ENCODE data around the gene CFAP46. TPM values are rescaled to one million over a fixed set of nuclear protein-coding genes. Genes with fewer than 3 reads are reported as not detected.

The CFAP46 gene
- total and polyA plus RNA-seq, 2 experiments from 2014 or later = 3.1 to 5.4 TPM

- H3K27ac ChIP-seq (ENCODE audit: low read depth) = no peak overlapping the region
- Mint-ChIP-seq H3K27ac (no peak overlapping the region), H3K36me3 (ENCODE audit: low read depth) (no peaks in the 10 kb centered on the region), H3K27me3 (ENCODE audit: insufficient read depth, low read depth, poor library complexity) (peaks cover 9% of the 10 kb centered on the region), H3K9me3 (no peaks in the 10 kb centered on the region), H3K4me1 (peaks cover 8% of the 10 kb centered on the region), H3K4me3 (no peak overlapping the region)
- no peaks in the 10 kb centered on the region for H3K4me1 ChIP-seq (ENCODE audit: insufficient read depth)
- no peak for TF ChIP-seq ZNF331 (CRISPR knock-in tag; IDR thresholded peaks at IDR 0.05; ENCODE audit: low read depth)
- TF ChIP-seq NANOG (IDR thresholded peaks at IDR 0.05; ENCODE audit: borderline replicate concordance) = no peak
- TF ChIP-seq ETS1 (IDR thresholded peaks at IDR 0.05) = no peak
- TF ChIP-seq CREB1 (CRISPR knock-in tag; IDR thresholded peaks at IDR 0.05; ENCODE audit: low read depth) = no peak
- TF ChIP-seq EZH2 (IDR thresholded peaks at IDR 0.05; ENCODE audit: low read depth, unreplicated experiment) = no peak
- TF ChIP-seq EZH2phosphoT487 (IDR thresholded peaks at IDR 0.05; ENCODE audit: unreplicated experiment) = no peak
- no peak for TF ChIP-seq REST (IDR thresholded peaks at IDR 0.05; ENCODE audit: unreplicated experiment)
- TF ChIP-seq ZNF462 (CRISPR knock-in tag; IDR thresholded peaks at IDR 0.05) = no peak
- TF ChIP-seq JUNB (IDR thresholded peaks at IDR 0.05; ENCODE audit: unreplicated experiment) = no peak
- no peak overlapping the region for H3K4me2 ChIP-seq
- ATAC-seq (no peak), DNase-seq (ENCODE audit: low spot score) (no peak)
- no peak overlapping the region for H2AFZ ChIP-seq
- no peaks in the 10 kb centered on the region for H3F3A ChIP-seq (replicated peaks; ENCODE audit: low read depth)
- no peaks in the 10 kb centered on the region for H3K79me2 ChIP-seq (replicated peaks; ENCODE audit: insufficient read depth)
- H3K27me3 ChIP-seq (ENCODE audit: insufficient read depth) = no peaks in the 10 kb centered on the region
- no peak overlapping the region for H3K4me3 ChIP-seq
- no peaks in the 10 kb centered on the region for H3K36me3 ChIP-seq (ENCODE audit: insufficient read depth)
- H4K20me1 ChIP-seq (replicated peaks; ENCODE audit: insufficient read depth) = no peaks in the 10 kb centered on the region
- H3K9me2 ChIP-seq (ENCODE audit: insufficient read depth) = no peaks in the 10 kb centered on the region
Measured at GRCh38 chr10:132986076-132986475, 43.7 kb upstream of the CFAP46 start.
